Sigmoid colon (tissue), 4 donors: ENCODE results near the gene SPRR1B.

Experiments used
- POLR2A ChIP-seq, 2 donors: fragments of 450-650 bp; IDR thresholded peaks; one replicate each; pipeline ENCODE4 v1.6.1; 2016; ENCODE audit warnings: antibody characterized with exemption in 2 of 2, mild to moderate bottlenecking in 2 of 2, moderate library complexity in 2 of 2
- POLR2AphosphoS5 ChIP-seq, 4 donors: sonication (generic); formaldehyde crosslinking; IDR thresholded peaks; one replicate each; pipeline ENCODE4 v1.6.1; 2017; ENCODE audit warnings: antibody characterized with exemption in 4 of 4
- TF ChIP-seq, protein P1 (sequence below), 4 experiments: fragments of 450-650 bp in 3 of 4; fragments of 200-600 bp in 1 of 4; IDR thresholded peaks; one replicate each; pipeline ENCODE4 v1.5.1; 2016 to 2019; ENCODE audit warnings: antibody characterized with exemption in 4 of 4, mild to moderate bottlenecking in 3 of 4, moderate library complexity in 2 of 4

DNA sequence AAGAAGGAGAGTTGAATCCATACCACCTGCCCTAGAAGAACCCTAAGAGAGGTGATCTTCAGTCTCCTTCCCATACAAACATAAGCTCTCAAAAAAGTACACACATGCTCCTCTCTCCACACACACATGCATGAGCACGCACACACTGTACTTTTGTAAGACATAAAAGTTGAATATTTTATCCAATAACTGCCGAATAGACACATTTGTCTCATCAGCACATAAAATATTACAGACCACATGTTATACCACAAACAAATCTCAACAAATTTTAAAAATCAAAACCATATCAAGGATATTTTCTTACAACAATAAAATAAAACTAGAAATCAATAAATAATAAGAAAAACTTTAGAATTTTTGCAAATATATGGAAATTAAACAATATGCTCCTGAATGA lies 44.4 kb upstream of the SPRR1B start:
- TF ChIP-seq, protein P1, sequence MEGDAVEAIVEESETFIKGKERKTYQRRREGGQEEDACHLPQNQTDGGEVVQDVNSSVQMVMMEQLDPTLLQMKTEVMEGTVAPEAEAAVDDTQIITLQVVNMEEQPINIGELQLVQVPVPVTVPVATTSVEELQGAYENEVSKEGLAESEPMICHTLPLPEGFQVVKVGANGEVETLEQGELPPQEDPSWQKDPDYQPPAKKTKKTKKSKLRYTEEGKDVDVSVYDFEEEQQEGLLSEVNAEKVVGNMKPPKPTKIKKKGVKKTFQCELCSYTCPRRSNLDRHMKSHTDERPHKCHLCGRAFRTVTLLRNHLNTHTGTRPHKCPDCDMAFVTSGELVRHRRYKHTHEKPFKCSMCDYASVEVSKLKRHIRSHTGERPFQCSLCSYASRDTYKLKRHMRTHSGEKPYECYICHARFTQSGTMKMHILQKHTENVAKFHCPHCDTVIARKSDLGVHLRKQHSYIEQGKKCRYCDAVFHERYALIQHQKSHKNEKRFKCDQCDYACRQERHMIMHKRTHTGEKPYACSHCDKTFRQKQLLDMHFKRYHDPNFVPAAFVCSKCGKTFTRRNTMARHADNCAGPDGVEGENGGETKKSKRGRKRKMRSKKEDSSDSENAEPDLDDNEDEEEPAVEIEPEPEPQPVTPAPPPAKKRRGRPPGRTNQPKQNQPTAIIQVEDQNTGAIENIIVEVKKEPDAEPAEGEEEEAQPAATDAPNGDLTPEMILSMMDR (IDR thresholded peaks at IDR 0.05) = no peak
- TF ChIP-seq POLR2A (IDR thresholded peaks at IDR 0.05) (no peak), POLR2AphosphoS5 (IDR thresholded peaks at IDR 0.05) (no peak)
